Coronary artery (tissue), 2 donors: ENCODE results near the gene ST14.

Experiments
- DNase-seq: peaks from one replicate; pipeline ENCODE4 v3.0.0-alpha.2; 2017; ENCODE audit warnings: low spot score
- H3K27ac ChIP-seq, 2 donors: fragments of 200-600 bp; sonication (generic); one replicate each; pipeline ENCODE4 v1.5.1; 2016 to 2019
- H3K4me3 ChIP-seq: fragments of 200-600 bp; sonication (generic); 2 replicates; pipeline ENCODE4 v1.5.1; 2016; ENCODE audit warnings: mild to moderate bottlenecking, moderate library complexity
- CTCF ChIP-seq: fragments of 200-600 bp; sonication (generic); IDR thresholded peaks from one replicate; pipeline ENCODE4 v1.5.1; 2019; ENCODE audit warnings: antibody characterized with exemption

The ST14 gene

GRCh38 chr11:130194241-130195023, 34.9 kb downstream of the ST14 start:
- Histone ChIP-seq H3K4me3 (no peak overlapping the region), H3K27ac (no peak overlapping the region)
- no peak for DNase-seq
- no peak for TF ChIP-seq CTCF

- Histone ChIP-seq H3K4me3 (no peak overlapping the region), H3K27ac (no peak overlapping the region)
- TF ChIP-seq CTCF = no peak
- DNase-seq = no peak
Measured at GRCh38 chr11:130197386-130198035, 37.9 kb downstream of the ST14 start.

GRCh38 chr11:130198292-130198691, 38.7 kb downstream of the ST14 start:
- TF ChIP-seq CTCF = no peak
- DNase-seq = no peak
- Histone ChIP-seq H3K4me3 (no peak overlapping the region), H3K27ac (no peak overlapping the region)

- no peak for TF ChIP-seq CTCF
- no peak for DNase-seq
- no peak overlapping the region for H3K27ac ChIP-seq
- no peak overlapping the region for H3K4me3 ChIP-seq
Measured at GRCh38 chr11:130198964-130199363, 39.4 kb downstream of the ST14 start.

GRCh38 chr11:130199792-130200191, 40.2 kb downstream of the ST14 start:
- DNase-seq = no peak
- no peak overlapping the region for H3K4me3 ChIP-seq
- H3K27ac ChIP-seq = no peak overlapping the region
- no peak for TF ChIP-seq CTCF

- TF ChIP-seq CTCF = no peak
- DNase-seq = no peak
- no peak overlapping the region for H3K27ac ChIP-seq
Measured at GRCh38 chr11:130201026-130201425, 41.4 kb downstream of the ST14 start.

More at GRCh38 chr11:130201026-130201425, 41.4 kb downstream of the ST14 start:
- H3K4me3 ChIP-seq = no peak overlapping the region
